Smooth muscle cell (in vitro differentiated cells): ENCODE results near the gene AGXT2. TPM values are rescaled to one million over a fixed set of nuclear protein-coding genes. Genes with fewer than 3 reads are reported as not detected.

Source experiments
- DNase-seq: peaks from one replicate; lab custom pipeline; 2025; ENCODE audit not compliant: unreplicated experiment; lab: John Stamatoyannopoulos, UW
- H2AFZ ChIP-seq: fragments of 200-600 bp; sonication (generic); 2 replicates; pipeline ENCODE4 v1.6.0; 2016; ENCODE audit warnings: antibody characterized with exemption, low read depth, mild to moderate bottlenecking
- H3F3A ChIP-seq: fragments of 200-600 bp; sonication (generic); 2 replicates; pipeline ENCODE4 v1.6.0; 2017; ENCODE audit warnings: antibody characterized with exemption, low read depth
- H3K27ac ChIP-seq: fragments of 200-600 bp; sonication (generic); 2 replicates; pipeline ENCODE4 v1.5.1; 2016; ENCODE audit warnings: low read depth, mild to moderate bottlenecking
- H3K27me3 ChIP-seq: fragments of 200-600 bp; sonication (generic); 2 replicates; pipeline ENCODE4 v1.6.1; 2016; ENCODE audit warnings: low read depth, mild to moderate bottlenecking
- H3K36me3 ChIP-seq: fragments of 200-600 bp; sonication (generic); 2 replicates; pipeline ENCODE4 v1.5.1; 2016; ENCODE audit warnings: low read depth
- H3K4me1 ChIP-seq: fragments of 200-600 bp; sonication (generic); 2 replicates; pipeline ENCODE4 v1.5.1; 2016; ENCODE audit warnings: low read depth
- H3K4me2 ChIP-seq: fragments of 200-600 bp; sonication (generic); 2 replicates; pipeline ENCODE4 v1.6.0; 2016; ENCODE audit warnings: mild to moderate bottlenecking
- H3K4me3 ChIP-seq: fragments of 200-600 bp; sonication (generic); 2 replicates; pipeline ENCODE4 v1.5.1; 2016; ENCODE audit warnings: mild to moderate bottlenecking
- H3K79me2 ChIP-seq: fragments of 200-600 bp; sonication (generic); 2 replicates; pipeline ENCODE4 v1.6.0; 2016; ENCODE audit warnings: low read depth, mild to moderate bottlenecking
- H3K9ac ChIP-seq: fragments of 200-600 bp; sonication (generic); 2 replicates; pipeline ENCODE4 v1.6.0; 2016; ENCODE audit warnings: low read depth
- H3K9me3 ChIP-seq: fragments of 200-600 bp; sonication (generic); replicated peaks from 2 replicates; pipeline ENCODE4 v1.5.1; 2016; ENCODE audit warnings: low read depth
- H4K20me1 ChIP-seq: fragments of 200-600 bp; sonication (generic); 2 replicates; pipeline ENCODE4 v1.6.0; 2016; ENCODE audit warnings: low read depth
- WGBS: methylation state at CpG from one replicate; pipeline ENCODE4 v1.1.7; 2016; ENCODE audit warnings: low lambda C conversion rate; 5-methylcytosine and 5-hydroxymethylcytosine counted together
- polyA plus RNA-seq: library from polyadenylated mRNA; unstranded; fragments of >200 nt; fragmentation: Nextera tagmentation; extraction: Ambion mirVana; gene quantifications from 2 replicates; pipeline ENCODE4 v1.2.1, GENCODE V29; 2016
- total RNA-seq: library from RNA; depleted of rRNA; stranded (reverse); fragments of >200 nt; gene quantifications from 2 replicates; pipeline ENCODE4 v1.2.3, GENCODE V29; 2014
- TF ChIP-seq, protein P1 (sequence below): fragments of 200-600 bp; sonication (generic); IDR thresholded peaks from 2 replicates; pipeline ENCODE4 v1.5.1; 2017; ENCODE audit warnings: borderline replicate concordance, mild to moderate bottlenecking, antibody characterized with exemption; ENCODE audit not compliant: insufficient read depth, poor library complexity, severe bottlenecking

AGXT2 gene
- total and polyA plus RNA-seq, 2 experiments from 2014 or later: not detected

DNA sequence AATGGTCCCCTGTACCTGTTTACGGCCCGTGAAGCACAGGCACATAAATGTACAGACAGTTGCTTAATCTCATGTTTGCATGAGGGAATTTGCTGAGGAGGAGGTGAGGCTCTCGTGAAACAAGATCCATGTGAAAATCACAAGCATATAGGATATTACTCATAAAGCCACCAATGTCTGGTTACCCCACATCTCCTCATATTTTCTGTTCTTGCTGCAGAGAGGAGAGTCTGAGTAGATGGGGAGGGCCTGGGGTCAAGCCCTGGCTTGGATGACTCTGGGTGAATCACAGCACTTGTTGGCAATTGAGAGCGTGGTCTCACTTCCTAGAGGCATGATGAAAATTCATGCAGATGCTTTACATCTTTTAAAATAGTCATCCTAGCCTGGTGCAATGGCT is 975 bp downstream of the AGXT2 start:
- TF ChIP-seq, protein P1, sequence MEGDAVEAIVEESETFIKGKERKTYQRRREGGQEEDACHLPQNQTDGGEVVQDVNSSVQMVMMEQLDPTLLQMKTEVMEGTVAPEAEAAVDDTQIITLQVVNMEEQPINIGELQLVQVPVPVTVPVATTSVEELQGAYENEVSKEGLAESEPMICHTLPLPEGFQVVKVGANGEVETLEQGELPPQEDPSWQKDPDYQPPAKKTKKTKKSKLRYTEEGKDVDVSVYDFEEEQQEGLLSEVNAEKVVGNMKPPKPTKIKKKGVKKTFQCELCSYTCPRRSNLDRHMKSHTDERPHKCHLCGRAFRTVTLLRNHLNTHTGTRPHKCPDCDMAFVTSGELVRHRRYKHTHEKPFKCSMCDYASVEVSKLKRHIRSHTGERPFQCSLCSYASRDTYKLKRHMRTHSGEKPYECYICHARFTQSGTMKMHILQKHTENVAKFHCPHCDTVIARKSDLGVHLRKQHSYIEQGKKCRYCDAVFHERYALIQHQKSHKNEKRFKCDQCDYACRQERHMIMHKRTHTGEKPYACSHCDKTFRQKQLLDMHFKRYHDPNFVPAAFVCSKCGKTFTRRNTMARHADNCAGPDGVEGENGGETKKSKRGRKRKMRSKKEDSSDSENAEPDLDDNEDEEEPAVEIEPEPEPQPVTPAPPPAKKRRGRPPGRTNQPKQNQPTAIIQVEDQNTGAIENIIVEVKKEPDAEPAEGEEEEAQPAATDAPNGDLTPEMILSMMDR: no peak
- H3K4me3 ChIP-seq: no peak overlapping the region
- no peaks in the 10 kb centered on the region for H3K36me3 ChIP-seq
- H2AFZ ChIP-seq: no peak overlapping the region
- H4K20me1 ChIP-seq: no peaks in the 10 kb centered on the region
- no peaks in the 10 kb centered on the region for H3K79me2 ChIP-seq
- H3K27ac ChIP-seq: no peak overlapping the region
- H3K4me2 ChIP-seq: no peak overlapping the region
- no peaks in the 10 kb centered on the region for H3F3A ChIP-seq
- 60% methylated on average over 4 of the region's 4 CpGs for WGBS
- no peaks in the 10 kb centered on the region for H3K4me1 ChIP-seq
- H3K27me3 ChIP-seq: no peaks in the 10 kb centered on the region
- DNase-seq: no peak
- H3K9ac ChIP-seq: no peak overlapping the region
- H3K9me3 ChIP-seq: no peaks in the 10 kb centered on the region

DNA sequence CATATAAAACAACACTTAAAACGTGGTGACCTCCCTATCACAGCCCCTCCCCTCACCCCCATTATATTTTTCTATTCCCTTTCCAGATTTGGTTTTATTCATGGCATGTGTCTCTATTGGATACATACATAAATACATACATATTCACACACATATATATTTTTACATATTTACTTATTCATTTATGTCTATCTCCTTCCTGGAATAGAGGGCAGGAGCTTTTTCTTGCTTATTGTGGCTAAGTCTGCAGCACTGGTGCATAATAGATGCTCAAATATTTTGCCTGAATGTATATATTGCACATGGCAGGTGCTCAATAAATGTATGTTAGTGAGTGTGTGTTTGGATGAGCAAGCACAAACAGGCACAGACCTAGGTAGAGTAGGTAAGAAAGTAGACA is 2.5 kb downstream of the AGXT2 start:
- no peaks in the 10 kb centered on the region for H4K20me1 ChIP-seq
- H3K79me2 ChIP-seq: no peaks in the 10 kb centered on the region
- H3K4me2 ChIP-seq: no peak overlapping the region
- TF ChIP-seq, protein P1: no peak
- H3F3A ChIP-seq: no peaks in the 10 kb centered on the region
- 68% methylated on average over 1 of the region's 1 CpG for WGBS
- H3K9me3 ChIP-seq: no peaks in the 10 kb centered on the region
- DNase-seq: no peak
- no peaks in the 10 kb centered on the region for H3K36me3 ChIP-seq
- no peak overlapping the region for H3K4me3 ChIP-seq
- H2AFZ ChIP-seq: no peak overlapping the region
- no peak overlapping the region for H3K9ac ChIP-seq
- H3K27me3 ChIP-seq: no peaks in the 10 kb centered on the region
- H3K4me1 ChIP-seq: no peaks in the 10 kb centered on the region
- H3K27ac ChIP-seq: no peak overlapping the region

DNA sequence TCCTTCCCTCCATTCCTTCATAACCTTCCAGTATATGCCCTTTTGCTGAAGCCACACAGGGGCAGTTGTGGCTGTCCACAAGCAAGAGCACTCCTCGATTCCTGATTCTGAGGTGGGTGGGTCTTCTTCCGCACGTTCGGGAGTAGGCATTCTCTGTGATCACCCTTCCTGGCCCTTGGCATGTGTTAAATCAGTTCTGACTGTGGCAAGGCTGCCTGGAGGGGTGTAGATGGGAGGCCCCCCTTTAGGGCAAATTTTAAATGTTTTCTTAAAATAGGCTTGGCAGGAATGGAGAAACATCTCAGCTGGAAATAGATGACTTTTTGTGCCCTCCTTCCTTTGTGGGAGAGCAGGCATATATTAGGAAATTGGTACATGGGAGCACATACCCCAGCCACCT is 3.1 kb downstream of the AGXT2 start:
- H3K79me2 ChIP-seq: no peaks in the 10 kb centered on the region

DNA sequence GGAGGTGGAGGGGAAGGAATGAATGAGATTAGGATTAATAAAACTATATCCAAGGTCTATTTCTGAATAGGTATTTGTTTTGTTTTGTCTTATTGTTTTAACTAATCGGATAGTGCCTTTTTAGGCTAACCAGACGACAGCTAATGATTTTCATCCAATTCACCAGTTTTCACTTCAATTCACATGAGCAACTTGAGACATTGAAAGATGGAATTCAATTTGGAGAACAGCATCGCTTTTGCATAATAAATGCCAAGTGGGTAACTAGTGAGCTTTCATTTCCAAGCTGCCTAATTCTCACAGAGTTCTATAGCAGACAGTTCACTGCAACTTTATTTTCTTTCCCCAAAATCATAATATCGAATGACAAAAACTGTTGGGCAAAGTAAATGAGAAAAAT is 5.0 kb downstream of the AGXT2 start:
- no peak for DNase-seq
- Histone ChIP-seq H3K27ac (no peak overlapping the region), H3K9me3 (no peaks in the 10 kb centered on the region), H3K4me1 (no peaks in the 10 kb centered on the region), H3F3A (no peaks in the 10 kb centered on the region), H3K4me2 (no peak overlapping the region), H3K79me2 (no peaks in the 10 kb centered on the region), H3K36me3 (no peaks in the 10 kb centered on the region), H4K20me1 (no peaks in the 10 kb centered on the region), H3K9ac (no peak overlapping the region), H3K4me3 (no peak overlapping the region), H3K27me3 (no peaks in the 10 kb centered on the region), H2AFZ (no peak overlapping the region)
- TF ChIP-seq, protein P1: no peak
- 95% methylated on average over 4 of the region's 4 CpGs for WGBS

More for the DNA sequence above, 3.1 kb downstream of the AGXT2 start:
- DNase-seq: no peak
- no peaks in the 10 kb centered on the region for H3K36me3 ChIP-seq
- no peak overlapping the region for H2AFZ ChIP-seq
- H3K4me1 ChIP-seq: no peaks in the 10 kb centered on the region
- no peak overlapping the region for H3K9ac ChIP-seq
- H4K20me1 ChIP-seq: no peaks in the 10 kb centered on the region
- H3K27me3 ChIP-seq: no peaks in the 10 kb centered on the region
- H3F3A ChIP-seq: no peaks in the 10 kb centered on the region
- TF ChIP-seq, protein P1: no peak
- H3K27ac ChIP-seq: no peak overlapping the region
- no peak overlapping the region for H3K4me2 ChIP-seq
- no peaks in the 10 kb centered on the region for H3K9me3 ChIP-seq
- 78% methylated on average over 4 of the region's 4 CpGs for WGBS
- H3K4me3 ChIP-seq: no peak overlapping the region
